K562 (cell line): Measurements from ENCODE around the gene SLC9A3. TPM values are rescaled to one million over a fixed set of nuclear protein-coding genes. Genes with fewer than 3 reads are reported as not detected.

Experiments used
- ATAC-seq: fragments of 200-7000 bp; cut with Tn5 transposase; 3 replicates; pipeline ENCODE4 v1.9.1; 2020; ENCODE audit warnings: moderate library complexity
- BruUV-seq: library from RNA; stranded (reverse); fragments of 400-500 nt; replicated peaks from 2 replicates; lab custom pipeline; 2021; lab: Mats Ljungman, UMichigan
- CTCF ChIA-PET: fragments of 300-600 bp; formaldehyde crosslinking; extraction: SDS; loops from one replicate; lab custom pipeline; 2021; ENCODE audit warnings: low intra/inter-chr PET ratio; lab: Yijun Ruan, JAX
- POLR2A ChIA-PET: fragments of 300-600, 350-650 bp; sonication (Branson Sonifier 250); formaldehyde crosslinking; extraction: SDS; loops from one replicate; lab custom pipeline; 2021; ENCODE audit warnings: antibody characterized with exemption, inconsistent platforms; lab: Yijun Ruan, JAX
- DNase-seq, 4 experiments: peaks; one replicate each; pipeline versions ENCODE4 v3.0.0 to v3.0.0-alpha.2; 2011 to 2018; ENCODE audit warnings: low spot score in 3 of 4, mixed read lengths in 3 of 4; ENCODE audit errors: extremely low read depth in 1 of 4
- FAIRE-seq: peaks from 2 replicates; lab custom pipeline; 2011; peaks lifted over from hg19 to GRCh38; lab: Jason Lieb, UNC
- H2AFZ ChIP-seq: 2 replicates; pipeline ENCODE4 v1.6.0; 2011; ENCODE audit warnings: low read depth, low read length, control low read depth, inconsistent platforms
- H3K27ac ChIP-seq: fragments of 200-600 bp; 3 replicates; pipeline ENCODE4 v1.8.0; 2011; ENCODE audit warnings: low read depth, mild to moderate bottlenecking, control low read depth, inconsistent platforms, low read length, moderate library complexity, mixed read lengths; ENCODE audit errors: extremely low read depth
- H3K27me3 ChIP-seq, 2 experiments: fragments of 300-600 bp in 1 of 2; 2 replicates in 1 of 2; 3 replicates in 1 of 2; pipeline versions ENCODE4 v1.6.0 to v1.8.0; 2011; ENCODE audit warnings: inconsistent platforms in 2 of 2, low read length in 2 of 2, mild to moderate bottlenecking in 1 of 2, mixed read lengths in 1 of 2, moderate library complexity in 1 of 2; ENCODE audit not compliant: control insufficient read depth in 2 of 2, insufficient read depth in 2 of 2
- H3K36me3 ChIP-seq: fragments of 300-600 bp; 3 replicates; pipeline ENCODE4 v1.8.0; 2011; ENCODE audit warnings: mild to moderate bottlenecking, low read length, inconsistent platforms; ENCODE audit not compliant: control insufficient read depth, insufficient read depth
- H3K4me1 ChIP-seq, 2 experiments: fragments of 200-600 bp in 1 of 2; replicated peaks in 1 of 2; 2 replicates in 1 of 2; 3 replicates in 1 of 2; pipeline versions ENCODE4 v1.5.1 to v1.8.0; 2011; ENCODE audit warnings: inconsistent platforms in 2 of 2, low read length in 2 of 2, mild to moderate bottlenecking in 1 of 2, mixed read lengths in 1 of 2, moderate library complexity in 1 of 2; ENCODE audit not compliant: control insufficient read depth in 2 of 2, insufficient read depth in 2 of 2
- H3K4me2 ChIP-seq: 2 replicates; pipeline ENCODE4 v1.6.1; 2011; ENCODE audit warnings: low read length, control low read depth, inconsistent platforms, mixed read lengths; ENCODE audit not compliant: insufficient read depth
- H3K4me3 ChIP-seq: fragments of 200-600 bp; sonication (generic), shearing (Covaris generic); 2 replicates; pipeline ENCODE4 v1.5.1; 2016; ENCODE audit warnings: control low read depth, inconsistent platforms
- H3K79me2 ChIP-seq: fragments of 200-600 bp; 3 replicates; pipeline ENCODE4 v1.8.0; 2011; ENCODE audit warnings: low read length, inconsistent platforms; ENCODE audit not compliant: control insufficient read depth, insufficient read depth
- H3K9ac ChIP-seq, 2 experiments: 2 replicates each; pipeline versions ENCODE4 v1.6.0 to v1.6.1; 2011; ENCODE audit warnings: low read depth in 2 of 2, low read length in 2 of 2, control low read depth in 1 of 2, inconsistent platforms in 1 of 2, mild to moderate bottlenecking in 1 of 2, mixed read lengths in 1 of 2; ENCODE audit not compliant: insufficient read depth in 1 of 2
- H3K9me1 ChIP-seq: one replicate; pipeline ENCODE4 v1.6.0; 2011; ENCODE audit warnings: inconsistent platforms, mild to moderate bottlenecking, low read length, moderate library complexity; ENCODE audit not compliant: control insufficient read depth, insufficient read depth
- H3K9me3 ChIP-seq: replicated peaks from 2 replicates; pipeline ENCODE4 v1.5.1; 2011; ENCODE audit warnings: low read depth, low read length, inconsistent platforms; ENCODE audit not compliant: control insufficient read depth, insufficient read depth
- H4K20me1 ChIP-seq: replicated peaks from 2 replicates; pipeline ENCODE4 v1.6.1; 2011; ENCODE audit warnings: low read length, inconsistent platforms, mixed read lengths; ENCODE audit not compliant: control insufficient read depth, insufficient read depth
- ARID2 ChIP-seq: fragments of 450-650 bp; IDR thresholded peaks from 2 replicates; pipeline ENCODE4 v1.6.1; 2017; ENCODE audit warnings: antibody characterized with exemption, mild to moderate bottlenecking
- ATF3 ChIP-seq, 2 experiments: fragments of 450-650 bp in 1 of 2; sonication (generic) in 1 of 2; formaldehyde crosslinking in 1 of 2; IDR thresholded peaks in 1 of 2; conservative IDR thresholded peaks in 1 of 2; 2 replicates each; pipeline versions ENCODE4 v1.6.1 to v1.8.1; 2016 to 2023; ENCODE audit warnings: mild to moderate bottlenecking in 2 of 2, moderate library complexity in 2 of 2, inconsistent platforms in 1 of 2, missing genetic modification reagents in 1 of 2
- BCL6 ChIP-seq: fragments of 250-450 bp; sonication (Bioruptor Pico); IDR thresholded peaks from 2 replicates; pipeline ENCODE4 v1.4.0; 2020
- CEBPB ChIP-seq: fragments of 450-650 bp; IDR thresholded peaks from 2 replicates; pipeline ENCODE4 v1.6.1; 2016; ENCODE audit warnings: missing genetic modification characterization, missing compliant biosample characterization
- FOXJ2 ChIP-seq: fragments of 200-800 bp; sonication (Bioruptor generic); IDR thresholded peaks from 2 replicates; pipeline ENCODE4 v1.6.1; 2016; ENCODE audit warnings: missing genetic modification characterization, missing compliant biosample characterization
- MCM5 ChIP-seq: fragments of 450-650 bp; IDR thresholded peaks from 2 replicates; pipeline ENCODE4 v1.6.1; 2016; ENCODE audit warnings: low read depth
- MYBL2 ChIP-seq, 2 experiments: fragments of 450-650 bp in 1 of 2; sonication (generic) in 1 of 2; formaldehyde crosslinking in 1 of 2; IDR thresholded peaks; 2 replicates each; pipeline versions ENCODE4 v1.6.1 to v1.8.1; 2017 to 2022; ENCODE audit warnings: borderline replicate concordance in 1 of 2, inconsistent platforms in 1 of 2, low read depth in 1 of 2, mild to moderate bottlenecking in 1 of 2, missing genetic modification reagents in 1 of 2, moderate library complexity in 1 of 2
- NBN ChIP-seq: fragments of 450-650 bp; IDR thresholded peaks from 2 replicates; pipeline ENCODE4 v1.6.1; 2016; ENCODE audit warnings: low read depth, mild to moderate bottlenecking
- NR1H2 ChIP-seq: sonication (generic); formaldehyde crosslinking; IDR thresholded peaks from 2 replicates; pipeline ENCODE4 v1.4.0; 2020; ENCODE audit warnings: mild to moderate bottlenecking, missing genetic modification reagents
- SFPQ ChIP-seq: fragments of 200-400 bp; formaldehyde crosslinking; IDR thresholded peaks from 2 replicates; pipeline ENCODE4 v1.6.1; 2017; ENCODE audit warnings: mild to moderate bottlenecking, low read depth, low read length, moderate library complexity
- SLC30A9 ChIP-seq: fragments of 250-450 bp; sonication (Bioruptor Pico); IDR thresholded peaks from 2 replicates; pipeline ENCODE4 v1.8.0; 2022; ENCODE audit warnings: mild to moderate bottlenecking, moderate library complexity
- TCF7 ChIP-seq: sonication (generic); IDR thresholded peaks from 2 replicates; pipeline ENCODE4 v1.6.1; 2016; ENCODE audit warnings: antibody characterized with exemption, borderline replicate concordance
- USF2 ChIP-seq: sonication (generic); formaldehyde crosslinking; IDR thresholded peaks from 2 replicates; pipeline ENCODE4 v1.5.0; 2020; ENCODE audit warnings: missing genetic modification reagents
- ZBTB49 ChIP-seq: sonication (generic); formaldehyde crosslinking; IDR thresholded peaks from 2 replicates; pipeline ENCODE4 v1.8.0; 2022; ENCODE audit warnings: missing genetic modification reagents, mild to moderate bottlenecking, borderline replicate concordance
- ZNF79 ChIP-seq: fragments of 250-450 bp; sonication (Bioruptor Pico); IDR thresholded peaks from 2 replicates; pipeline ENCODE4 v1.4.0; 2020; ENCODE audit warnings: low read depth, mild to moderate bottlenecking, moderate library complexity
- WGBS: fragments of 100-300 bp; shearing (Covaris generic); methylation state at CpG from one replicate; pipeline ENCODE4 v1.1.6; 2016; ENCODE audit warnings: low coverage, mixed read lengths; ENCODE audit not compliant: insufficient coverage; ENCODE audit errors: missing lambda C conversion rate; 5-methylcytosine and 5-hydroxymethylcytosine counted together
- in situ Hi-C: fragments of 300-500 bp; cut with MboI; formaldehyde crosslinking; loops from 4 replicates; pipeline ENCODE4 v1.15.0; 2018; ENCODE audit warnings: inconsistent platforms, mixed read lengths
- intact Hi-C: fragments of 100-400 bp; cut with micrococcal nuclease; formaldehyde crosslinking; loops from 2 replicates; pipeline ENCODE4 v1.14.2; 2022
- polyA plus RNA-seq, 8 experiments: library from polyadenylated mRNA; depleted of rRNA in 4 of 8; stranded (reverse) in 5 of 8; unstranded in 3 of 8; fragments of >200 nt; fragmentation: Nextera tagmentation in 2 of 8; fragmentation: Illumina TruSeq in 1 of 8; extraction: Ambion mirVana in 2 of 8; extraction: Trizol in 1 of 8; gene quantifications; 2 replicates each; pipeline versions ENCODE4 v1.2.1 to v1.2.3, GENCODE V29; 2011 to 2014; ENCODE audit warnings: inconsistent platforms in 1 of 8, missing spikeins in 1 of 8
- total RNA-seq, 7 experiments: library from RNA; depleted of rRNA in 6 of 7; stranded (reverse); fragments of >200 nt in 6 of 7; fragmentation: Illumina TruSeq in 2 of 7; extraction: Trizol in 2 of 7; gene quantifications; 2 replicates each; pipeline versions ENCODE4 v1.2.1 to v1.2.3, GENCODE V29; 2011 to 2021; ENCODE audit warnings: low replicate concordance in 1 of 7

SLC9A3 gene
- total and polyA plus RNA-seq, 9 of the 15 experiments (the other 6 are each of a cell fraction or from before 2014, with no cell fraction given): 1.5 to 5.8 (median 3.7) TPM; not detected in 2

- POLR2A ChIA-PET: interaction anchor here (1.4 to 2.7 kb wide), 2 partner anchors 8 to 10 kb away, joined by 3 to 14 read pairs; no protein-coding TSS in a partner anchor
- H3K27ac ChIP-seq: no peak overlapping the region
- DNase-seq (no peak), ATAC-seq (no peak), FAIRE-seq (no peak)
- peaks cover 36% of the 10 kb centered on the region for H4K20me1 ChIP-seq
- in situ Hi-C loops (no loop called here), intact Hi-C loops (no loop called here)
- no peaks in the 10 kb centered on the region for H3K9me1 ChIP-seq
- H3K4me3 ChIP-seq: no peak overlapping the region
- no peaks in the 10 kb centered on the region for H3K36me3 ChIP-seq
- H3K9me3 ChIP-seq: no peaks in the 10 kb centered on the region
- peaks cover 61 to 89% of the 10 kb centered on the region in 2 experiments for H3K27me3 ChIP-seq
- H3K9ac ChIP-seq: no peak overlapping the region
- WGBS: 7% methylated on average over 16 of the region's 16 CpGs
- peaks cover 0 to 69% of the 10 kb centered on the region in 2 experiments; a peak in 2 of 5 replicates for H3K4me1 ChIP-seq
- BruUV-seq: no TSS peak
- CTCF ChIA-PET: no interaction called here
- H2AFZ ChIP-seq: no peak overlapping the region
- no peaks in the 10 kb centered on the region for H3K79me2 ChIP-seq
- H3K4me2 ChIP-seq: no peak overlapping the region
- no peak for TF ChIP-seq SLC30A9
- no peak for TF ChIP-seq TCF7
- TF ChIP-seq NR1H2: no peak
- no peak for TF ChIP-seq MYBL2 (IDR thresholded peaks at IDR 0.05; ENCODE audit: low read depth)
- no peak for TF ChIP-seq MYBL2 (CRISPR knock-in tag; IDR thresholded peaks at IDR 0.05; ENCODE audit: borderline replicate concordance)
- TF ChIP-seq CEBPB (tag): no peak
- no peak for TF ChIP-seq BCL6 (CRISPR knock-in tag)
- TF ChIP-seq SFPQ: no peak
- no peak for TF ChIP-seq NBN
- TF ChIP-seq ZBTB49 (CRISPR knock-in tag): no peak
- no peak for TF ChIP-seq FOXJ2 (tag)
- no peak for TF ChIP-seq ATF3 (IDR thresholded peaks at IDR 0.05)
- TF ChIP-seq ATF3 (CRISPR knock-in tag; conservative IDR thresholded peaks at IDR 0.05): no peak
- no peak for TF ChIP-seq MCM5
- no peak for TF ChIP-seq USF2
- no peak for TF ChIP-seq ZNF79 (CRISPR knock-in tag)
- no peak for TF ChIP-seq ARID2
Observed at GRCh38 chr5:537621-538071, 13.4 kb upstream of the SLC9A3 start.
